ENCODE results near the gene CHRDL2. TPM values are rescaled to one million over a fixed set of nuclear protein-coding genes. Genes with fewer than 3 reads are reported as not detected.
"Not testable (repeated sequence)": the region's sequence is repeated elsewhere in the genome, so short reads cannot be mapped to it uniquely, and the experiment has no call there.

CHRDL2 gene
- total RNA-seq, 1 experiment from 2014 or later = 0.39 TPM

- WGBS (ENCODE audit: extremely low coverage, insufficient read length, low lambda C conversion rate) = no CpG with 5 or more reads among the region's 2 CpGs
- peaks cover 5% of the 10 kb centered on the region for H3K23me2 ChIP-seq (ENCODE audit: insufficient read length, low read depth, low read length, poor library complexity, severe bottlenecking)
These were observed 20.1 kb upstream of the CHRDL2 start for GRCh38 chr11:74751303-74751702.

GRCh38 chr11:74750598-74750997 is 19.4 kb upstream of the CHRDL2 start:
- not testable (repeated sequence) for DNase-seq; H3K79me2 ChIP-seq (ENCODE audit: insufficient read depth, low read length)
- H3K4me3 Mint-ChIP-seq = peak overlapping the region in 1 of 2 experiments; percentile 75; a peak in 1 of 5 replicates

More at GRCh38 chr11:74751303-74751702, 20.1 kb upstream of the CHRDL2 start:
- H3K27me3 ChIP-seq (ENCODE audit: insufficient read depth, low read length) = no peaks in the 10 kb centered on the region
- H3K4me2 ChIP-seq (ENCODE audit: insufficient read depth, insufficient read length, low read length) = no peak overlapping the region
- peaks cover 6% of the 10 kb centered on the region; the same call in 1 of the 2 replicates for H3K4me1 ChIP-seq (ENCODE audit: insufficient read depth, low read length)
- H3K14ac ChIP-seq (ENCODE audit: insufficient read depth, low read length) = no peak overlapping the region
- Mint-ChIP-seq H3K27ac (no peak overlapping the region), H3K27me3 (ENCODE audit: low read depth) (peaks cover 9% of the 10 kb centered on the region; the same call in 1 of the 2 replicates), H3K36me3 (ENCODE audit: insufficient read depth in 1 of 3, low read depth in 3 of 3) (peaks cover 0 to 2% (median under 1%) of the 10 kb centered on the region in 3 experiments; a peak in 3 of 7 replicates), H3K9me3 (no peaks in the 10 kb centered on the region; a peak in 1 of 5 replicates), H3K4me1 (peaks cover 39 to 45% of the 10 kb centered on the region in 2 experiments), H3K4me3 (0 out of 5 replicates have a peak overlapping the region, but pooled peaks of 1 of the 2 experiments have one; percentile 30)
- no peak overlapping the region for H3K4ac ChIP-seq (ENCODE audit: low read depth, low read length)
- no peak overlapping the region for H2AK5ac ChIP-seq (ENCODE audit: insufficient read length, low read length)
- no peak overlapping the region for H3K56ac ChIP-seq (ENCODE audit: insufficient read length, low read depth, low read length)
- no peak overlapping the region for H4K8ac ChIP-seq (replicated peaks; ENCODE audit: insufficient read length, low read depth, low read length)
- no peak for DNase-seq
- no peak for TF ChIP-seq CTCF (conservative IDR thresholded peaks at IDR 0.05)
- no peak overlapping the region for H2AFZ ChIP-seq (ENCODE audit: low read length)
- H4K91ac ChIP-seq (ENCODE audit: insufficient read length, low read depth, low read length) = no peak overlapping the region
- no peaks in the 10 kb centered on the region for H3K79me1 ChIP-seq (ENCODE audit: insufficient read depth, low read depth, low read length, poor library complexity, severe bottlenecking)
- no peak overlapping the region for H2BK20ac ChIP-seq (ENCODE audit: low read depth, low read length, poor library complexity, severe bottlenecking)
- no peak overlapping the region for H3T11ph ChIP-seq (ENCODE audit: low read length)
- no peak overlapping the region for H2BK12ac ChIP-seq (ENCODE audit: insufficient read length, low read depth, low read length)
- no peak overlapping the region for H3K23ac ChIP-seq (ENCODE audit: insufficient read length, low read depth, low read length)
- no peak overlapping the region for H3K27ac ChIP-seq (ENCODE audit: insufficient read length, low read depth, low read length)
- H4K5ac ChIP-seq (ENCODE audit: insufficient read length, low read depth, low read length) = no peak overlapping the region
- no peak overlapping the region for H2BK120ac ChIP-seq (ENCODE audit: low read depth, low read length, poor library complexity, severe bottlenecking)
- no peak overlapping the region for H3K9ac ChIP-seq (ENCODE audit: extremely low read depth, insufficient read length, low read length)
- H2BK15ac ChIP-seq (ENCODE audit: low read depth, low read length) = no peak overlapping the region
- H3K79me2 ChIP-seq (ENCODE audit: insufficient read depth, low read length) = peaks cover 8% of the 10 kb centered on the region; the same call in 1 of the 2 replicates
- H4K20me1 ChIP-seq (ENCODE audit: control insufficient read depth, insufficient read depth, insufficient read length) = no peaks in the 10 kb centered on the region
- no peak overlapping the region for H3K18ac ChIP-seq (ENCODE audit: insufficient read length, low read depth, low read length)
- H2BK5ac ChIP-seq (ENCODE audit: insufficient read length, low read length) = no peak overlapping the region
- no peaks in the 10 kb centered on the region for H3K9me3 ChIP-seq (ENCODE audit: control insufficient read depth, low read depth, low read length)

More at GRCh38 chr11:74750598-74750997, 19.4 kb upstream of the CHRDL2 start:
- not testable (repeated sequence) for H3T11ph ChIP-seq (ENCODE audit: low read length); H2AK5ac ChIP-seq (ENCODE audit: insufficient read length, low read length); H2BK5ac ChIP-seq (ENCODE audit: insufficient read length, low read length); H2BK15ac ChIP-seq (ENCODE audit: low read depth, low read length); H3K14ac ChIP-seq (ENCODE audit: insufficient read depth, low read length); H2AFZ ChIP-seq (ENCODE audit: low read length); H3K27ac ChIP-seq (ENCODE audit: insufficient read length, low read depth, low read length); H3K79me1 ChIP-seq (ENCODE audit: insufficient read depth, low read depth, low read length, poor library complexity, severe bottlenecking); H3K9me3 ChIP-seq (ENCODE audit: control insufficient read depth, low read depth, low read length); H3K56ac ChIP-seq (ENCODE audit: insufficient read length, low read depth, low read length); H3K23me2 ChIP-seq (ENCODE audit: insufficient read length, low read depth, low read length, poor library complexity, severe bottlenecking); H3K27ac Mint-ChIP-seq; H4K8ac ChIP-seq (replicated peaks; ENCODE audit: insufficient read length, low read depth, low read length); H3K23ac ChIP-seq (ENCODE audit: insufficient read length, low read depth, low read length); H4K20me1 ChIP-seq (ENCODE audit: control insufficient read depth, insufficient read depth, insufficient read length); H2BK20ac ChIP-seq (ENCODE audit: low read depth, low read length, poor library complexity, severe bottlenecking); H3K4me2 ChIP-seq (ENCODE audit: insufficient read depth, insufficient read length, low read length); H3K4ac ChIP-seq (ENCODE audit: low read depth, low read length); H2BK12ac ChIP-seq (ENCODE audit: insufficient read length, low read depth, low read length); H4K5ac ChIP-seq (ENCODE audit: insufficient read length, low read depth, low read length); H3K27me3 ChIP-seq (ENCODE audit: insufficient read depth, low read length); H3K18ac ChIP-seq (ENCODE audit: insufficient read length, low read depth, low read length); H3K27me3 Mint-ChIP-seq (ENCODE audit: low read depth); H4K91ac ChIP-seq (ENCODE audit: insufficient read length, low read depth, low read length); H3K4me1 ChIP-seq (ENCODE audit: insufficient read depth, low read length); H3K9me3 Mint-ChIP-seq; H2BK120ac ChIP-seq (ENCODE audit: low read depth, low read length, poor library complexity, severe bottlenecking); H3K36me3 Mint-ChIP-seq (ENCODE audit: insufficient read depth in 1 of 3, low read depth in 3 of 3); H3K9ac ChIP-seq (ENCODE audit: extremely low read depth, insufficient read length, low read length)
- peaks cover 35 to 41% of the 10 kb centered on the region in 2 experiments for H3K4me1 Mint-ChIP-seq
- WGBS (ENCODE audit: extremely low coverage, insufficient read length, low lambda C conversion rate) = no CpG with 5 or more reads among the region's 14 CpGs
